Measurements from ENCODE around the gene PLEKHG2. TPM values are rescaled to one million over a fixed set of nuclear protein-coding genes. Genes with fewer than 3 reads are reported as not detected.

Gene PLEKHG2
- total and polyA plus RNA-seq, 9 of the 15 experiments (the other 6 are each of a cell fraction or from before 2014, with no cell fraction given) = 0.98 to 45.7 (median 9.8) TPM

GRCh38 chr19:39445196-39446111 is 33.0 kb downstream of the PLEKHG2 start, which contains the start of gene SUPT5H (continued):
- no peak for TF ChIP-seq ZNF780A (CRISPR knock-in tag; IDR thresholded peaks at IDR 0.05)
- TF ChIP-seq ATF3 (IDR thresholded peaks at IDR 0.05) = no peak
- no peak for TF ChIP-seq ATF3 (CRISPR knock-in tag; conservative IDR thresholded peaks at IDR 0.05)
- no peak for TF ChIP-seq RUNX1 (IDR thresholded peaks at IDR 0.05; ENCODE audit: low read depth)
- TF ChIP-seq ZFP30 (CRISPR knock-in tag; IDR thresholded peaks at IDR 0.05; ENCODE audit: borderline replicate concordance) = no peak
- no peak for TF ChIP-seq GTF2E2 (tag; IDR thresholded peaks at IDR 0.05)
- no peak; the same call in 1 of the 2 replicates for TF ChIP-seq ZNF175 (CRISPR knock-in tag; IDR thresholded peaks at IDR 0.05; ENCODE audit: low read depth)
- no peak for TF ChIP-seq LEF1 (IDR thresholded peaks at IDR 0.05)
- TF ChIP-seq E2F4 (CRISPR knock-in tag; IDR thresholded peaks at IDR 0.05; ENCODE audit: low read depth) = no peak
- no peak for TF ChIP-seq NFIX (CRISPR knock-in tag; IDR thresholded peaks at IDR 0.05; ENCODE audit: low read depth)
- no peak for TF ChIP-seq MTA1 (IDR thresholded peaks at IDR 0.05; ENCODE audit: borderline replicate concordance)
- TF ChIP-seq FOSL1 (tag; conservative IDR thresholded peaks at IDR 0.05) = 0 out of 2 replicates have a peak, but pooled peaks have one; percentile 19
- TF ChIP-seq ETV5 (CRISPR knock-in tag; IDR thresholded peaks at IDR 0.05; ENCODE audit: low read depth) = 0 out of 2 replicates have a peak, but pooled peaks have one; percentile 46
- no peak for TF ChIP-seq ADNP (tag; IDR thresholded peaks at IDR 0.05)
- no peak for TF ChIP-seq KHSRP (IDR thresholded peaks at IDR 0.05)
- TF ChIP-seq ZNF384 (IDR thresholded peaks at IDR 0.05; ENCODE audit: low read depth, low read length) = peak; percentile 85
- TF ChIP-seq, protein P1, sequence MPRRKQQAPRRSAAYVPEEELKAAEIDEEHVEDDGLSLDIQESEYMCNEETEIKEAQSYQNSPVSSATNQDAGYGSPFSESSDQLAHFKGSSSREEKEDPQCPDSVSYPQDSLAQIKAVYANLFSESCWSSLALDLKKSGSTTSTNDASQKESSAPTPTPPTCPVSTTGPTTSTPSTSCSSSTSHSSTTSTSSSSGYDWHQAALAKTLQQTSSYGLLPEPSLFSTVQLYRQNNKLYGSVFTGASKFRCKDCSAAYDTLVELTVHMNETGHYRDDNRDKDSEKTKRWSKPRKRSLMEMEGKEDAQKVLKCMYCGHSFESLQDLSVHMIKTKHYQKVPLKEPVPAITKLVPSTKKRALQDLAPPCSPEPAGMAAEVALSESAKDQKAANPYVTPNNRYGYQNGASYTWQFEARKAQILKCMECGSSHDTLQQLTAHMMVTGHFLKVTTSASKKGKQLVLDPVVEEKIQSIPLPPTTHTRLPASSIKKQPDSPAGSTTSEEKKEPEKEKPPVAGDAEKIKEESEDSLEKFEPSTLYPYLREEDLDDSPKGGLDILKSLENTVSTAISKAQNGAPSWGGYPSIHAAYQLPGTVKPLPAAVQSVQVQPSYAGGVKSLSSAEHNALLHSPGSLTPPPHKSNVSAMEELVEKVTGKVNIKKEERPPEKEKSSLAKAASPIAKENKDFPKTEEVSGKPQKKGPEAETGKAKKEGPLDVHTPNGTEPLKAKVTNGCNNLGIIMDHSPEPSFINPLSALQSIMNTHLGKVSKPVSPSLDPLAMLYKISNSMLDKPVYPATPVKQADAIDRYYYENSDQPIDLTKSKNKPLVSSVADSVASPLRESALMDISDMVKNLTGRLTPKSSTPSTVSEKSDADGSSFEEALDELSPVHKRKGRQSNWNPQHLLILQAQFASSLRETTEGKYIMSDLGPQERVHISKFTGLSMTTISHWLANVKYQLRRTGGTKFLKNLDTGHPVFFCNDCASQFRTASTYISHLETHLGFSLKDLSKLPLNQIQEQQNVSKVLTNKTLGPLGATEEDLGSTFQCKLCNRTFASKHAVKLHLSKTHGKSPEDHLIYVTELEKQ (CRISPR knock-in tag; IDR thresholded peaks at IDR 0.05) = no peak
- TF ChIP-seq HCFC1 (IDR thresholded peaks at IDR 0.05; ENCODE audit: low read depth, low read length) = peak; percentile 93
- TF ChIP-seq NFYB (IDR thresholded peaks at IDR 0.05; ENCODE audit: extremely low read depth, insufficient read length) = no peak
- no peak for TF ChIP-seq SP2 (IDR thresholded peaks at IDR 0.05; ENCODE audit: extremely low read depth, low read depth, low read length, poor library complexity, severe bottlenecking)
- no peak for TF ChIP-seq CREBBP (IDR thresholded peaks at IDR 0.05; ENCODE audit: low read depth, low read length)
- TF ChIP-seq ZNF76 (CRISPR knock-in tag; IDR thresholded peaks at IDR 0.05; ENCODE audit: borderline replicate concordance) = no peak
- no peak; the same call in 1 of the 2 replicates for TF ChIP-seq ZBTB7A (IDR thresholded peaks at IDR 0.05; ENCODE audit: borderline replicate concordance, control insufficient read depth, low read depth, low read length)
